ENCODE measurements around the gene PWP2.
"Not testable (repeated sequence)": the region's sequence is repeated elsewhere in the genome, so short reads cannot be mapped to it uniquely, and the experiment has no call there.

GRCh38 chr21:44150255-44150654 lies 43.1 kb downstream of the PWP2 start:
- not testable (repeated sequence) for TF ChIP-seq CTCF (IDR thresholded peaks at IDR 0.05; ENCODE audit: low read depth, low read length, poor library complexity, severe bottlenecking); EZH2phosphoT487 (IDR thresholded peaks at IDR 0.05; ENCODE audit: borderline replicate concordance, low read length)

Measured in DOHH2 (cell line).